DND-41 (cell line): ENCODE results near the gene MACF1.

Experiments
- EZH2 ChIP-seq: IDR thresholded peaks from 3 replicates; pipeline ENCODE4 v1.6.1; 2012; ENCODE audit warnings: borderline replicate concordance, low read depth, mild to moderate bottlenecking, moderate library complexity, low read length, inconsistent platforms; ENCODE audit not compliant: severe bottlenecking
- TF ChIP-seq, protein P1 (sequence below): IDR thresholded peaks from 2 replicates; pipeline ENCODE4 v1.5.1; 2012; ENCODE audit warnings: borderline replicate concordance, low read length, moderate library complexity, mild to moderate bottlenecking; ENCODE audit not compliant: poor library complexity, severe bottlenecking; ENCODE audit errors: extremely low read depth

GRCh38 chr1:39266792-39267191, 62.3 kb downstream of the MACF1 start:
- TF ChIP-seq, protein P1, sequence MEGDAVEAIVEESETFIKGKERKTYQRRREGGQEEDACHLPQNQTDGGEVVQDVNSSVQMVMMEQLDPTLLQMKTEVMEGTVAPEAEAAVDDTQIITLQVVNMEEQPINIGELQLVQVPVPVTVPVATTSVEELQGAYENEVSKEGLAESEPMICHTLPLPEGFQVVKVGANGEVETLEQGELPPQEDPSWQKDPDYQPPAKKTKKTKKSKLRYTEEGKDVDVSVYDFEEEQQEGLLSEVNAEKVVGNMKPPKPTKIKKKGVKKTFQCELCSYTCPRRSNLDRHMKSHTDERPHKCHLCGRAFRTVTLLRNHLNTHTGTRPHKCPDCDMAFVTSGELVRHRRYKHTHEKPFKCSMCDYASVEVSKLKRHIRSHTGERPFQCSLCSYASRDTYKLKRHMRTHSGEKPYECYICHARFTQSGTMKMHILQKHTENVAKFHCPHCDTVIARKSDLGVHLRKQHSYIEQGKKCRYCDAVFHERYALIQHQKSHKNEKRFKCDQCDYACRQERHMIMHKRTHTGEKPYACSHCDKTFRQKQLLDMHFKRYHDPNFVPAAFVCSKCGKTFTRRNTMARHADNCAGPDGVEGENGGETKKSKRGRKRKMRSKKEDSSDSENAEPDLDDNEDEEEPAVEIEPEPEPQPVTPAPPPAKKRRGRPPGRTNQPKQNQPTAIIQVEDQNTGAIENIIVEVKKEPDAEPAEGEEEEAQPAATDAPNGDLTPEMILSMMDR = no peak
- TF ChIP-seq EZH2 = no peak
